ENCODE measurements around the gene CETP. TPM values are rescaled to one million over a fixed set of nuclear protein-coding genes. Genes with fewer than 3 reads are reported as not detected.

CETP gene
- total and polyA plus RNA-seq, 4 donors: 3.3 to 24.0 (median 6.3) TPM

DNA sequence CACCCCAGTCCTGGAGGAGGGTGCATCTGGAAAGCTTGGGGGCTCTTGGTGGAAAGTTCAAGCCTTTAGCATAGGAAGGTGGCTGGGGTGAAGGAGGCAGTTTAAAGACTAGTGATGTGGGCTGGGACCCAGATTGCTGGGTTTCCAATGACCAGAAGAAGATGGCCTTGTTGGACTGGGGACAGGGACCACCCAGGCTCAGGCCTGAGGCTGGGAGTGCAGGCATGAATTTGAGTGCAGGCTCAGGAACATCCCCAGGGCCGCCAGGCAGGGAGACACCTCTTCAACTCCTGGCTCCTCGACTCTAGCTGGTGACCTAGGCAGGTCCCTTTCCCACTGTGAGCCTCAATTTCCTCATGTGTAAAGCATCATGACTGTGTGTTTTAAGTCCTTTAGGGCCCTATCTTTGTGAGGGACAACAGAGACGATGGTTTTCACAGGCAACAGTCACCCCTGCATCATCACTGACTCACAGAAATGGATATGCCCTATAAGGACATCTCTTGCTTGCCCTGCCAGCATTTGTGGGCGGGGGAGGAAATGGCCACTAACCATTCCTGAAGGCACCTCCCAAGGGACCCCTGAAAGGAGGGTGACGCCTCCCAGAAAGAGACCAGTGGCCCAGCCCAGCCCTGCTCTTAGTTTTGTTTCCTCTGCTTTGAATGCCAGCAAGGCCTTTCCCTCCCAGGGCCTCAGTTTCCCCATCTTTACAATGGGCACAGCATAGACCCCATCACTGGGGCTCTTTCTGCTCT lies 38.7 kb downstream of the CETP start:
- Histone ChIP-seq H3K27me3 (ENCODE audit: control insufficient read depth in 4 of 4, insufficient read depth in 4 of 4, low read length in 3 of 4) (no peaks in the 10 kb centered on the region), H3K9ac (ENCODE audit: low read depth in 1 of 2, low read length in 2 of 2) (no peak overlapping the region), H3K36me3 (ENCODE audit: control insufficient read depth in 4 of 4, insufficient read depth in 3 of 4, low read depth in 1 of 4, low read length in 3 of 4) (peaks cover 0 to 3% (median 0%) of the 10 kb centered on the region in 4 donors), H3K4me1 (ENCODE audit: control insufficient read depth in 4 of 4, insufficient read depth in 4 of 4, low read length in 3 of 4) (no peaks in the 10 kb centered on the region), H3K27ac (ENCODE audit: low read depth in 1 of 2, low read length in 2 of 2) (peak overlapping the region; percentile 25 to 52), H3K4me3 (ENCODE audit: low read depth in 1 of 3, low read length in 3 of 3) (no peak overlapping the region), H3K9me3 (ENCODE audit: control insufficient read depth in 4 of 4, low read length in 3 of 4) (no peaks in the 10 kb centered on the region)
- TF ChIP-seq NR2F2 (IDR thresholded peaks at IDR 0.05) (no peak), HNF4G (IDR thresholded peaks at IDR 0.05) (no peak), RAD21 (IDR thresholded peaks at IDR 0.05) (no peak)
- DNase-seq (ENCODE audit: low spot score): no peak
- 86% methylated on average over 5 of the region's 5 CpGs for WGBS

DNA sequence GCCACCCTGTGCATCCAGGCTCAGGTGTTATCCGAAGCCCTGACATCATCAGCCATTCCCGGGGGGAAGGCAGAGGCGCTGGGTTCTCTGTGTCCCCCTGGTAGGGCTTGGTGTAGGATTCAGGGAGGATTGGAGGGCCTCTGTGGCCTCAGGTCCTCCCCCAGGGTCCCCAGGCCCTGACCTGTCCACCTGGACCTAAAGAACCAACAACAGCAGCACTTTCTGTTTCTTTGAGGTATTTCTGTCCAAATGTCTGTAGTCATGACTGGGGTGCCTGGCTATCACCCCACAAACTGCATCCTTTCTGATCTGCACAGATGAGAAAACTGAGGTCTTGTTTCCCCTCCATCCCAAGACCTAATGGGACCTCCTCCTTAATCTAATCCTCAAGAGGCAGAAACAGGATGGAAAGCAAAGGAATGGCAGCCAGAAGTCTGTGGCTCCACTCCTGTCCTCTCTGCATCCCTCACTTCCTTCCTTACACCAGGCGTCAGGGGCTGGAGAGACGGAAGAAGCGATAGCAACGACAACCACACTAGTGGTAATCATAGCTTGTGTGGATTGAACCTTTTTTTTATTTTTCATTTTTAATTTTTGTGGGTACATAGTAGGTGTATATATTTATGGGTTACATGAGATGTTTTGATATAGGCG lies 39.4 kb downstream of the CETP start:
- Histone ChIP-seq H3K4me3 (ENCODE audit: low read depth in 1 of 3, low read length in 3 of 3) (no peak overlapping the region), H3K27me3 (ENCODE audit: control insufficient read depth in 4 of 4, insufficient read depth in 4 of 4, low read length in 3 of 4) (no peaks in the 10 kb centered on the region), H3K36me3 (ENCODE audit: control insufficient read depth in 4 of 4, insufficient read depth in 3 of 4, low read depth in 1 of 4, low read length in 3 of 4) (peaks cover 0 to 3% (median 0%) of the 10 kb centered on the region in 4 donors), H3K9me3 (ENCODE audit: control insufficient read depth in 4 of 4, low read length in 3 of 4) (no peaks in the 10 kb centered on the region), H3K9ac (ENCODE audit: low read depth in 1 of 2, low read length in 2 of 2) (no peak overlapping the region), H3K27ac (ENCODE audit: low read depth in 1 of 2, low read length in 2 of 2) (peak overlapping the region; percentile 25 to 52), H3K4me1 (ENCODE audit: control insufficient read depth in 4 of 4, insufficient read depth in 4 of 4, low read length in 3 of 4) (no peaks in the 10 kb centered on the region)
- TF ChIP-seq JUND (IDR thresholded peaks at IDR 0.05) (no peak), MAX (IDR thresholded peaks at IDR 0.05) (no peak), SP1 (IDR thresholded peaks at IDR 0.05) (no peak), HNF4A (conservative IDR thresholded peaks at IDR 0.05) (no peak), FOXA1 (IDR thresholded peaks at IDR 0.05) (no peak), GABPA (IDR thresholded peaks at IDR 0.05 in 1 of 2, conservative IDR thresholded peaks at IDR 0.05 in 1 of 2) (no peak), RAD21 (IDR thresholded peaks at IDR 0.05) (no peak), RXRA (IDR thresholded peaks at IDR 0.05) (no peak), REST (IDR thresholded peaks at IDR 0.05) (no peak), NR2F2 (IDR thresholded peaks at IDR 0.05) (no peak), HNF4G (IDR thresholded peaks at IDR 0.05) (no peak), EGR1 (IDR thresholded peaks at IDR 0.05; ENCODE audit: low read depth in 2 of 2) (no peak), TAF1 (conservative IDR thresholded peaks at IDR 0.05) (no peak), FOXA2 (IDR thresholded peaks at IDR 0.05) (no peak), YY1 (IDR thresholded peaks at IDR 0.05) (no peak)
- TF ChIP-seq, protein P1, sequence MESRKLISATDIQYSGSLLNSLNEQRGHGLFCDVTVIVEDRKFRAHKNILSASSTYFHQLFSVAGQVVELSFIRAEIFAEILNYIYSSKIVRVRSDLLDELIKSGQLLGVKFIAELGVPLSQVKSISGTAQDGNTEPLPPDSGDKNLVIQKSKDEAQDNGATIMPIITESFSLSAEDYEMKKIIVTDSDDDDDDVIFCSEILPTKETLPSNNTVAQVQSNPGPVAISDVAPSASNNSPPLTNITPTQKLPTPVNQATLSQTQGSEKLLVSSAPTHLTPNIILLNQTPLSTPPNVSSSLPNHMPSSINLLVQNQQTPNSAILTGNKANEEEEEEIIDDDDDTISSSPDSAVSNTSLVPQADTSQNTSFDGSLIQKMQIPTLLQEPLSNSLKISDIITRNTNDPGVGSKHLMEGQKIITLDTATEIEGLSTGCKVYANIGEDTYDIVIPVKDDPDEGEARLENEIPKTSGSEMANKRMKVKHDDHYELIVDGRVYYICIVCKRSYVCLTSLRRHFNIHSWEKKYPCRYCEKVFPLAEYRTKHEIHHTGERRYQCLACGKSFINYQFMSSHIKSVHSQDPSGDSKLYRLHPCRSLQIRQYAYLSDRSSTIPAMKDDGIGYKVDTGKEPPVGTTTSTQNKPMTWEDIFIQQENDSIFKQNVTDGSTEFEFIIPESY (IDR thresholded peaks at IDR 0.05): no peak
- TF ChIP-seq, protein P2, sequence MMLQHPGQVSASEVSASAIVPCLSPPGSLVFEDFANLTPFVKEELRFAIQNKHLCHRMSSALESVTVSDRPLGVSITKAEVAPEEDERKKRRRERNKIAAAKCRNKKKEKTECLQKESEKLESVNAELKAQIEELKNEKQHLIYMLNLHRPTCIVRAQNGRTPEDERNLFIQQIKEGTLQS (IDR thresholded peaks at IDR 0.05): no peak
- TF ChIP-seq, protein P3, sequence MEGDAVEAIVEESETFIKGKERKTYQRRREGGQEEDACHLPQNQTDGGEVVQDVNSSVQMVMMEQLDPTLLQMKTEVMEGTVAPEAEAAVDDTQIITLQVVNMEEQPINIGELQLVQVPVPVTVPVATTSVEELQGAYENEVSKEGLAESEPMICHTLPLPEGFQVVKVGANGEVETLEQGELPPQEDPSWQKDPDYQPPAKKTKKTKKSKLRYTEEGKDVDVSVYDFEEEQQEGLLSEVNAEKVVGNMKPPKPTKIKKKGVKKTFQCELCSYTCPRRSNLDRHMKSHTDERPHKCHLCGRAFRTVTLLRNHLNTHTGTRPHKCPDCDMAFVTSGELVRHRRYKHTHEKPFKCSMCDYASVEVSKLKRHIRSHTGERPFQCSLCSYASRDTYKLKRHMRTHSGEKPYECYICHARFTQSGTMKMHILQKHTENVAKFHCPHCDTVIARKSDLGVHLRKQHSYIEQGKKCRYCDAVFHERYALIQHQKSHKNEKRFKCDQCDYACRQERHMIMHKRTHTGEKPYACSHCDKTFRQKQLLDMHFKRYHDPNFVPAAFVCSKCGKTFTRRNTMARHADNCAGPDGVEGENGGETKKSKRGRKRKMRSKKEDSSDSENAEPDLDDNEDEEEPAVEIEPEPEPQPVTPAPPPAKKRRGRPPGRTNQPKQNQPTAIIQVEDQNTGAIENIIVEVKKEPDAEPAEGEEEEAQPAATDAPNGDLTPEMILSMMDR (IDR thresholded peaks at IDR 0.05; ENCODE audit: low read depth, low read length, missing input control): no peak
- 86% methylated on average over 8 of the region's 8 CpGs for WGBS
- no peak for DNase-seq (ENCODE audit: low spot score)

All from liver (tissue), 9 donors.